H1 (cell line): Measurements from ENCODE around the gene SORCS3. TPM values are rescaled to one million over a fixed set of nuclear protein-coding genes. Genes with fewer than 3 reads are reported as not detected.

Experiments
- CTCF ChIA-PET: fragments of 300-600 bp; sonication (Branson Sonifier 250); formaldehyde crosslinking; loops from one replicate; lab custom pipeline; 2021; ENCODE audit not compliant: partially characterized antibody; lab: Charles Lee
- POLR2A ChIA-PET: fragments of 300-600 bp; sonication (Branson Sonifier 250); formaldehyde crosslinking; loops from one replicate; lab custom pipeline; 2021; ENCODE audit warnings: inconsistent platforms; ENCODE audit not compliant: partially characterized antibody; lab: Charles Lee
- DNase-seq, 2 experiments: peaks; one replicate each; pipeline versions ENCODE4 v3.0.0 to v3.0.0-alpha.2; 2010 to 2022; ENCODE audit warnings: low spot score in 2 of 2, low read depth in 1 of 2, mixed read lengths in 1 of 2
- FAIRE-seq: peaks from 2 replicates; lab custom pipeline; 2011; peaks lifted over from hg19 to GRCh38; lab: Jason Lieb, UNC
- H2AFZ ChIP-seq: 2 replicates; pipeline ENCODE4 v1.8.1; 2012; ENCODE audit warnings: low read length, inconsistent platforms
- H2AK5ac ChIP-seq: 2 replicates; pipeline ENCODE4 v1.6.1; 2013; ENCODE audit warnings: low read depth, low read length
- H2BK120ac ChIP-seq: replicated peaks from 2 replicates; pipeline ENCODE3; 2013; ENCODE audit warnings: low read depth, low read length, inconsistent platforms
- H2BK12ac ChIP-seq: 2 replicates; pipeline ENCODE4 v1.6.1; 2013; ENCODE audit warnings: low read depth, low read length
- H2BK15ac ChIP-seq: 2 replicates; pipeline ENCODE4 v1.6.1; 2013; ENCODE audit warnings: low read length
- H2BK20ac ChIP-seq: 2 replicates; pipeline ENCODE4 v1.6.1; 2013; ENCODE audit warnings: low read length
- H2BK5ac ChIP-seq: 2 replicates; pipeline ENCODE4 v1.6.1; 2013; ENCODE audit warnings: low read depth, low read length
- H3K14ac ChIP-seq: 2 replicates; pipeline ENCODE4 v1.6.1; 2013; ENCODE audit warnings: inconsistent platforms; ENCODE audit not compliant: insufficient read length
- H3K18ac ChIP-seq: 2 replicates; pipeline ENCODE4 v1.6.1; 2013; ENCODE audit warnings: low read length; ENCODE audit errors: extremely low read depth
- H3K23ac ChIP-seq: 2 replicates; pipeline ENCODE4 v1.6.1; 2013; ENCODE audit warnings: inconsistent platforms; ENCODE audit not compliant: insufficient read length
- H3K23me2 ChIP-seq: 2 replicates; pipeline ENCODE4 v1.6.1; 2013; ENCODE audit warnings: low read depth, low read length
- H3K27ac ChIP-seq: 2 replicates; pipeline ENCODE4 v1.6.1; 2011; ENCODE audit warnings: low read depth, low read length, inconsistent platforms
- H3K27me3 ChIP-seq, 4 experiments: replicated peaks in 1 of 4; 1 replicate in 1 of 4; 2 replicates in 3 of 4; pipeline versions ENCODE4 v1.6.1 to v1.8.1; 2011 to 2013; ENCODE audit warnings: low read length in 3 of 4, mild to moderate bottlenecking in 3 of 4, inconsistent platforms in 2 of 4, mixed read lengths in 2 of 4, moderate library complexity in 1 of 4; ENCODE audit not compliant: control insufficient read depth in 3 of 4, insufficient read depth in 3 of 4; ENCODE audit errors: extremely low read depth in 1 of 4
- H3K36me3 ChIP-seq, 4 experiments: 2 replicates each; pipeline versions ENCODE4 v1.6.1 to v1.8.1; 2011 to 2013; ENCODE audit warnings: mild to moderate bottlenecking in 4 of 4, low read length in 3 of 4, moderate library complexity in 2 of 4, control low read depth in 1 of 4, inconsistent platforms in 1 of 4; ENCODE audit not compliant: insufficient read depth in 4 of 4, control insufficient read depth in 2 of 4
- H3K4ac ChIP-seq: replicated peaks from 2 replicates; pipeline ENCODE3; 2013; ENCODE audit warnings: low read length, low read depth, mixed read lengths, inconsistent platforms; ENCODE audit not compliant: insufficient read length
- H3K4me1 ChIP-seq, 4 experiments: replicated peaks in 1 of 4; 1 replicate in 1 of 4; 2 replicates in 3 of 4; pipeline versions ENCODE4 v1.6.1 to v1.8.1; 2011 to 2013; ENCODE audit warnings: low read length in 3 of 4, inconsistent platforms in 2 of 4, mixed read lengths in 1 of 4; ENCODE audit not compliant: insufficient read depth in 4 of 4, control insufficient read depth in 3 of 4
- H3K4me2 ChIP-seq, 2 experiments: 2 replicates each; pipeline versions ENCODE4 v1.6.1 to v1.8.1; 2011 to 2013; ENCODE audit warnings: low read depth in 2 of 2, low read length in 2 of 2, control low read depth in 1 of 2, inconsistent platforms in 1 of 2, mild to moderate bottlenecking in 1 of 2; ENCODE audit not compliant: insufficient read depth in 1 of 2
- H3K4me3 ChIP-seq, 4 experiments: fragments of 200-600, 300-600 bp in 1 of 4; sonication (generic), shearing (Covaris generic), sonication (Bioruptor Twin) in 1 of 4; 2 replicates each; pipeline versions ENCODE4 v1.5.1 to v1.8.1; 2011 to 2016; ENCODE audit warnings: low read length in 4 of 4, low read depth in 3 of 4, control low read depth in 2 of 4, inconsistent platforms in 2 of 4, mild to moderate bottlenecking in 2 of 4, mixed read lengths in 1 of 4, moderate library complexity in 1 of 4; ENCODE audit not compliant: insufficient read depth in 2 of 4; ENCODE audit errors: extremely low read depth in 1 of 4
- H3K56ac ChIP-seq: replicated peaks from 2 replicates; pipeline ENCODE3; 2013; ENCODE audit warnings: low read depth, mild to moderate bottlenecking, mixed read lengths, low read length, inconsistent platforms; ENCODE audit not compliant: insufficient read length
- H3K79me1 ChIP-seq: 2 replicates; pipeline ENCODE4 v1.6.1; 2013; ENCODE audit warnings: low read depth, low read length, control low read depth
- H3K79me2 ChIP-seq, 2 experiments: 2 replicates each; pipeline versions ENCODE4 v1.6.1 to v1.8.1; 2012 to 2013; ENCODE audit warnings: low read length in 2 of 2, mild to moderate bottlenecking in 2 of 2, inconsistent platforms in 1 of 2; ENCODE audit not compliant: insufficient read depth in 2 of 2, control insufficient read depth in 1 of 2
- H3K9ac ChIP-seq, 4 experiments: replicated peaks in 1 of 4; 1 replicate in 1 of 4; 2 replicates in 3 of 4; pipeline versions ENCODE4 v1.6.1 to v1.8.1; 2011 to 2013; ENCODE audit warnings: low read depth in 3 of 4, low read length in 3 of 4, control low read depth in 2 of 4, mild to moderate bottlenecking in 2 of 4, moderate library complexity in 2 of 4, inconsistent platforms in 1 of 4; ENCODE audit errors: extremely low read depth in 1 of 4
- H3K9me3 ChIP-seq, 2 experiments: 2 replicates each; pipeline versions ENCODE4 v1.6.1 to v1.8.1; 2012 to 2013; ENCODE audit warnings: mild to moderate bottlenecking in 2 of 2, moderate library complexity in 2 of 2, control low read depth in 1 of 2, inconsistent platforms in 1 of 2, low read depth in 1 of 2, low read length in 1 of 2, mixed read lengths in 1 of 2; ENCODE audit not compliant: insufficient read depth in 2 of 2
- H4K20me1 ChIP-seq, 2 experiments: replicated peaks in 1 of 2; 2 replicates each; pipeline versions ENCODE3 to v1.8.1; 2011 to 2013; ENCODE audit warnings: inconsistent platforms in 2 of 2, low read length in 2 of 2, mild to moderate bottlenecking in 1 of 2; ENCODE audit not compliant: insufficient read depth in 2 of 2, control insufficient read depth in 1 of 2
- H4K5ac ChIP-seq: 2 replicates; pipeline ENCODE4 v1.6.1; 2013; ENCODE audit warnings: low read length, low read depth, mixed read lengths, inconsistent platforms; ENCODE audit not compliant: insufficient read length
- H4K8ac ChIP-seq: 2 replicates; pipeline ENCODE4 v1.8.0; 2013; ENCODE audit warnings: mild to moderate bottlenecking, moderate library complexity, low read length, inconsistent platforms; ENCODE audit not compliant: insufficient read depth; ENCODE audit errors: extremely low read depth
- H4K91ac ChIP-seq: replicated peaks from 2 replicates; pipeline ENCODE3; 2013; ENCODE audit warnings: low read length, mixed read lengths, inconsistent platforms; ENCODE audit not compliant: insufficient read length
- RFX5 ChIP-seq: IDR thresholded peaks from 2 replicates; pipeline ENCODE4 v1.6.1; 2011; ENCODE audit warnings: low read depth, low read length, improper control_type of control experiment, borderline replicate concordance
- WGBS, 2 experiments: shearing (Covaris generic) in 1 of 2; methylation state at CpG; one replicate each; pipeline versions ENCODE4 v1.1.6 to v1.1.7; 2013 to 2015; ENCODE audit warnings: low lambda C conversion rate in 2 of 2, mixed read lengths in 2 of 2, inconsistent platforms in 1 of 2, low coverage in 1 of 2, missing lambda C conversion rate in 1 of 2; ENCODE audit not compliant: insufficient replicate concordance in 2 of 2, insufficient coverage in 1 of 2, insufficient read length in 1 of 2; ENCODE audit errors: extremely low coverage in 1 of 2, missing lambda C conversion rate in 1 of 2; 5-methylcytosine and 5-hydroxymethylcytosine counted together
- polyA plus RNA-seq, 7 experiments: library from polyadenylated mRNA; depleted of rRNA in 3 of 7; stranded (reverse) in 5 of 7; unstranded in 2 of 7; fragments of >200 nt in 5 of 7; fragments of 200-250 nt in 2 of 7; gene quantifications; 1 replicate in 5 of 7; 2 replicates in 1 of 7; 4 replicates in 1 of 7; pipeline versions ENCODE4 v1.2.1 to v1.2.3, GENCODE V29; 2011 to 2013; ENCODE audit warnings: missing spikeins in 2 of 7, mixed read lengths in 2 of 7
- total RNA-seq: library from RNA; stranded (reverse); fragmentation: NEBNext Ultra II Directional; extraction: Animal tissue kit (Norgen Biotek cat#: 25700); gene quantifications from 2 replicates; pipeline ENCODE4 v1.2.1, GENCODE V29; 2021

The SORCS3 gene
- total and polyA plus RNA-seq, 2 of the 8 experiments (the other 6 are each of a cell fraction or from before 2014, with no cell fraction given): 0.26 to 0.88 TPM

DNA sequence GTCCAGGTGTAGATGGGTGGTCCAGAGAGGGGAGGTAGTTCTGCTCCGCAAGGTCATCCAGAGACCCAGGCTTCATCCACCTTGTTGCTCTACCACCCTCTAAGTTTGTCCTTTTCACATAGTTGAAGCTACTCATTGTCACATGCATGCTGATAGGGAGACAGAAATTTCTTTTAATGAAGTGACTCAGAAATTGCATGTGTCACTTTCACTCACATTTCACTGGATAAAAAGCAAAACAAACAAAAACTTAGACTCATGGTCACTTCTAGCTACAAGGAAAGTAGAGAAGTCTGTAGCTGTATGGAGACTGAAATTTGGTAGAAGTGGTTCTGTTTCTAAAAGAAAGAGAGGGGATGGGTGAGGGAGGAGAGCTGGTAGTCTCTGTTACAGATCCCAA is 161.9 kb downstream of the SORCS3 start:
- Histone ChIP-seq H4K8ac (no peak overlapping the region), H3K4me3 (no peak overlapping the region), H2AK5ac (no peak overlapping the region), H3K27me3 (no peaks in the 10 kb centered on the region; a peak in 1 of 7 replicates), H2BK15ac (no peak overlapping the region), H3K18ac (no peak overlapping the region), H3K9me3 (no peaks in the 10 kb centered on the region), H4K91ac (no peak overlapping the region), H2AFZ (no peak overlapping the region), H2BK120ac (no peak overlapping the region), H3K4me2 (no peak overlapping the region), H4K5ac (no peak overlapping the region), H3K27ac (no peak overlapping the region), H2BK12ac (no peak overlapping the region), H3K36me3 (no peaks in the 10 kb centered on the region; a peak in 1 of 8 replicates), H3K23me2 (no peaks in the 10 kb centered on the region), H3K23ac (no peak overlapping the region), H3K14ac (no peak overlapping the region), H4K20me1 (no peaks in the 10 kb centered on the region), H3K79me1 (no peaks in the 10 kb centered on the region), H3K9ac (no peak overlapping the region), H2BK20ac (no peak overlapping the region; the same call in 1 of the 2 replicates), H3K79me2 (no peaks in the 10 kb centered on the region), H3K4ac (no peak overlapping the region), H3K56ac (no peak overlapping the region), H3K4me1 (peaks cover 0 to 2% (median under 1%) of the 10 kb centered on the region in 4 experiments; a peak in 2 of 7 replicates), H2BK5ac (no peak overlapping the region)
- no peak for FAIRE-seq
- CTCF ChIA-PET: interaction anchor here (1.0 to 1.4 kb wide), 3 partner anchors 9 to 118 kb away, joined by 3 to 4 read pairs (median 3); no protein-coding TSS in a partner anchor
- POLR2A ChIA-PET: no interaction called here
- 100% methylated on average over 1 of the region's 1 CpG; no CpG with 5 or more reads in 1 of the 2 experiments for WGBS, 2 experiments
- no peak for DNase-seq
- no peak for TF ChIP-seq RFX5
